Endothelial cell of umbilical vein (primary cell): ENCODE results near the gene PTBP3.

Source experiments
- POLR2A ChIP-seq: IDR thresholded peaks from 2 replicates; pipeline ENCODE4 v1.6.1; 2012; ENCODE audit warnings: low read depth, mild to moderate bottlenecking, control low read depth, low read length
- TF ChIP-seq, protein P1 (sequence below), 2 donors: IDR thresholded peaks; 1 replicate in 1 of 2; 2 replicates in 1 of 2; pipeline ENCODE4 v1.5.1; 2011; ENCODE audit warnings: low read length in 2 of 2, mild to moderate bottlenecking in 2 of 2, moderate library complexity in 2 of 2, control low read depth in 1 of 2, inconsistent platforms in 1 of 2, low read depth in 1 of 2; ENCODE audit not compliant: insufficient read depth in 1 of 2; ENCODE audit errors: extremely low read depth in 1 of 2

- TF ChIP-seq, protein P1, sequence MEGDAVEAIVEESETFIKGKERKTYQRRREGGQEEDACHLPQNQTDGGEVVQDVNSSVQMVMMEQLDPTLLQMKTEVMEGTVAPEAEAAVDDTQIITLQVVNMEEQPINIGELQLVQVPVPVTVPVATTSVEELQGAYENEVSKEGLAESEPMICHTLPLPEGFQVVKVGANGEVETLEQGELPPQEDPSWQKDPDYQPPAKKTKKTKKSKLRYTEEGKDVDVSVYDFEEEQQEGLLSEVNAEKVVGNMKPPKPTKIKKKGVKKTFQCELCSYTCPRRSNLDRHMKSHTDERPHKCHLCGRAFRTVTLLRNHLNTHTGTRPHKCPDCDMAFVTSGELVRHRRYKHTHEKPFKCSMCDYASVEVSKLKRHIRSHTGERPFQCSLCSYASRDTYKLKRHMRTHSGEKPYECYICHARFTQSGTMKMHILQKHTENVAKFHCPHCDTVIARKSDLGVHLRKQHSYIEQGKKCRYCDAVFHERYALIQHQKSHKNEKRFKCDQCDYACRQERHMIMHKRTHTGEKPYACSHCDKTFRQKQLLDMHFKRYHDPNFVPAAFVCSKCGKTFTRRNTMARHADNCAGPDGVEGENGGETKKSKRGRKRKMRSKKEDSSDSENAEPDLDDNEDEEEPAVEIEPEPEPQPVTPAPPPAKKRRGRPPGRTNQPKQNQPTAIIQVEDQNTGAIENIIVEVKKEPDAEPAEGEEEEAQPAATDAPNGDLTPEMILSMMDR (IDR thresholded peaks at IDR 0.05; ENCODE audit: extremely low read depth in 1 of 2, insufficient read depth in 1 of 2, low read depth in 1 of 2, low read length in 2 of 2): no peak
- TF ChIP-seq POLR2A: no peak
Observed at GRCh38 chr9:112308588-112308987, 24.8 kb downstream of the PTBP3 start.
